SIG-M5 (cell line): ENCODE measurements around the gene USH2A.
"Not testable (repeated sequence)": the region's sequence is repeated elsewhere in the genome, so short reads cannot be mapped to it uniquely, and the experiment has no call there.

Source experiments
- DNase-seq: peaks from one replicate; lab custom pipeline; 2025; lab: John Stamatoyannopoulos, UW

USH2A gene

GRCh38 chr1:216045400-216045799 is 377.8 kb downstream of the USH2A start:
- no peak for DNase-seq

GRCh38 chr1:216044538-216044937 is 378.7 kb downstream of the USH2A start:
- no peak for DNase-seq

DNA sequence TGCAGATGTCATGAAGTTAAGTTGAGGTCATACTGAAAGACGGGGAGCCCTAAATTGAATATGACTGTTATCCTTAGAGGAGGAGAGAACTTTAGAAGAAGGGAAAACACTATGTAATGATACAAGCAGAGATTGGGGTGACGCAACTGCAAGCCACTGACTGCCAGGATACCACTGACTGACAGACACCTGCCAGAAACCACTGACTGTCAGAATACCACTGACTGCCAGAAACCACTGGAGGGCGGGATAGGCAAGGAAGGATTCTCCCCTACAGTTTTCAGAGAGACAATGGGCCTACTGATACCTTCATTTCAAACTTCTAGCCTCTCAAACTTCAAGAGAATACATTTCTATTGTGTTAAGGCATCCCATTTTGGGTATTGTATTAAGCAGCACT is 388.7 kb downstream of the USH2A start:
- no peak for DNase-seq

DNA sequence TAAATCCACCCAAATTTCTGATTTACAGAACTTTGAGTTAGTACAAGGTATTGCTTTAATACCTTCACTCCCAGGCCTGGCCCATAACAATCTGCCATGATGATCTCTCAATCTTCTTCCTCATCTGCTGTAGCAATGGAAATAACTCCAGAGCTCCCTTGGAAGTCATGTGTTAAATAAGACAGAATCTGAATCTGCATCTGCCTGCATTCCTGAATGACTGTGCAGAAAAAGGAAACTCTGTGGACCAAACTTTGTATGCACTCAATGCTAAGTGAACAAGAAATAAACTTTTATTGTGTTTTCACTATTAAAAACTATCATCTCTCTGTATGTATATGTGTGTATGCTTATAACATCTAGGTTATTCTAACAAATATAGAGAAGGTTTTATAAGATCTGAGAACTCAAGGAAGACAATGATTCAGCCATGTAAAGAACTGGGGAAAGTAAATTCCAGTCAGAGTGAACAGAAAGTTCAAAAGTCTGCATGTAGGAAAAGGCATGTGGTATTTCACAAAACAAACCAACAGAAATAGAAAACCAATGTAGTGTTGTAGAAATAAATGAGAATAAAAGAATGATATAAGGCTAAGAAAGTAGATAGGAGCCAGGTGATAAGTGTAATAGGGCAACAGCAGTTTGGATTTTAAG is 390.2 kb downstream of the USH2A start:
- DNase-seq: no peak

- no peak for DNase-seq
These were observed 391.0 kb downstream of the USH2A start for GRCh38 chr1:216032284-216032683.

DNA sequence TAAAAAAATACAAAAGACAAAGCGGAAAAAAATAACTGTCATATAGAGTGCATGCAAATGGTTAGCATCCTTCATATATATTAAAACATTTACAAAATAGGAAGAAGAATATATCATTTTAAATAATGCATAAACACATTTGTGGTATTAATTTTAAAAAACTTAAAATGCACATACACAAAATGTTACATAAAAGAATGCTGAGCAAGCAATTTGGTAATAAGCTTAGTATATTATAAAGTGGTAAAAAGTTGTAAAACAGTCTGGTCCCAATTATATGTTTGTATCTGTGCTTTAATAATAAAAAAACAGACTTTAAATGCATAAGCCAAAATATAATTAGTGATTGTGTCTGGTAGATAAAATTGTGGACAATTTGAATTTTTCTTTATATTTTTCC is 394.6 kb downstream of the USH2A start:
- no peak for DNase-seq

- DNase-seq: no peak
These were observed 398.7 kb downstream of the USH2A start for GRCh38 chr1:216024546-216024945.

DNA sequence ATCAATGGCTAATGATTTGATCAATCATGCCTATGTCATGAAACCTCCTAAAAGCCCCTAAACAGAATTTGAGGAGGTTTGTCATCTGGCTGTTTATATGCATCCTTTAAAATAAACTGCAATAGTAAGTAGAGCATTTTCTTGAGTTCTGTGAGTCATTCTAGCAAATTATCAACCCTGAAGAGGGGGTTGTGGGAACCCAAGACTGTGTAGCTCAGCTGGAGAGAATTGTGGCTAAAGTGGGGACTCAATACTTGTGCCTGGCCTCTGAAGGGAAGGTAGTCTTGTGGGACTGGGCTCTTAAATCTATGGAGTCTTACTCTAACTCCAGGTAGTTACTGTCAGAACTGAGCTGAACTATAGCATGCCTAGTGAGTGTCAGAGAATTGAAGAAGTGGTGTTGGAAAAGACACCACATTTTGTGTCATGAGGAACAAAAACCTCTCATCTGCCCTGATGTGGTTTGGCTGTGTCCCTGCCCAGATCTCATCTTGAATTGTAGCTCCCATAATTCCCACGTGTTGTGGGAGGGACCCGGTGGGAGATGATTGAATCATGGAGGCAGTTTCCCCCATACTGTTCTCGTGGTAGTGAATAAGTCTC is 402.4 kb downstream of the USH2A start:
- no peak for DNase-seq

GRCh38 chr1:216015116-216015515 is 408.1 kb downstream of the USH2A start:
- no peak for DNase-seq

DNA sequence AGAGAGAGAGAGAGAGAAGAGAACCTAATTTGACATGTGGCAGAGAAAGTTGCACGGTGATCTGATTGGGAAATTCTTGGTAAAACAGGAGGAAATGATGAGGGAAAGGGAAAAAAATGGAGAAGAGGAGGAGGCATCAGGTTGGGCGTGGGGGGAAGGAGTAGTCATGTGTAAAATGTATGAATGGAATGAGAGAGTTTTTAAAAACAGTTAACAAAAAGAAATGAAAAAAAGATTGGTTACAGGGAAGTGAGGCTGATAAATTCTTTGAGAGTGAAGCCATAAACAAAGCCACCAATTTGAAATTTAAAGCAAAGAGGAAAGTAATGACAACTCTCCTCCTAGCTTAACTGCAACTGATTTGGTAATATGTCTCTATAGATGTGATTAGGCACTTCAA is 409.2 kb downstream of the USH2A start:
- DNase-seq: no peak

- not testable (repeated sequence) for DNase-seq
These were observed 413.8 kb downstream of the USH2A start for GRCh38 chr1:216009456-216009855.

- DNase-seq: no peak
These were observed 417.3 kb downstream of the USH2A start for GRCh38 chr1:216005916-216006315.

DNA sequence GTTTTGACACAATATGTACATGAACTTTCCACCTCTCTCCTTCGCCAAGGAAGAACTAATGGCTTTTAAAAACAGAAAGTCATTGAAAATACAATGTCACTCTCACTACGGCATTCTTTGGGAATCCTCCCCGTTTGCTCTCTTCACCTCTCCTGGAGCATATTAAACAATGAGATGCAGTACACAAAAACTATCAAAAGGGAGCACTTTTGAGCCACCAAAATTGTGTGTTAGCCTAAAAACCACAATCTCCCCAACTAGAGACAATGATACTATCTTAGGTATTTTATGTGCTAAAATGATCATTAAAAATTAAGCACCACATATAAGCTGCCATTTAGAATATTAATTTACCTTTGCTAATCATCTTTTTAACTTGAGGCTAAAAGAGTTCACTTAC is 430.6 kb downstream of the USH2A start:
- no peak for DNase-seq

- DNase-seq: no peak
These were observed 436.0 kb downstream of the USH2A start for GRCh38 chr1:215987092-215987875.

DNA sequence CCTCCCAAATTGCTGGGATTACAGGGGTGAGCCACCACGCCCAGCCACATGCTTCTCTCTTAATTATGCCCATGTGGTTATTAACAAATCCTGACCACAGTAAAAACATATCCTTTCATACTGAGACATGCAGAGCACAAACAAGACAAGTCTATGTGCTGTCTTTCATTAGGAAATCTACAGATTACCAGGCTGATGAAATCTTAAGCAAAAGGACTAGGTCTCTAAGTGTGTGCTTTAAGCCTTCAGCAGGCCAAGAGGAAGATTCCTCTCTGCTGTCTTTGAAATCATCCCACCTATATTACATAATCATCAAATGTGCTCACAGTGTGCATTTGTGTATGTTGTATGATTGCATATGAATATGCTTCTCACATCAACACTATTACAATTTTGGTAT is 436.8 kb downstream of the USH2A start:
- no peak for DNase-seq

DNA sequence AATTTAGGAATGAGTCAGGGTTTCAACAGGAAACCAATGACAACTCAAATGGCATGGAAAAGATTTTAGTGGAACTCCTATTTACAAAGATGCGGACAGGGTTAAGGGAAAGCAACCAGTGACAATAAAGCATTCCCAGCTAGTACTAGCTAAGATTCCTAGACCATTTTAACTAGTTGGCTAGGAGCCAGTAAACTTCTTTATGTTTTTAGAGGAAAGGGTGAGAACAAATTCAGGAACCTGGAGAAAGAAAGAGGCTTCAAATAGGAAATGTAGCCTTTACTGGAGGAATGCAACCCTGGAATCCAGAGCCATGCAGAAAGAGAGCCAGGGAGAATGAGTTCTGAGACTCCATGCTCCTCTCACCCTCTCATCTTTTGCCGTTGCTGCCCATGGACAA is 439.6 kb downstream of the USH2A start:
- no peak for DNase-seq

- DNase-seq: no peak
These were observed 451.3 kb downstream of the USH2A start for GRCh38 chr1:215971793-215972441.

DNA sequence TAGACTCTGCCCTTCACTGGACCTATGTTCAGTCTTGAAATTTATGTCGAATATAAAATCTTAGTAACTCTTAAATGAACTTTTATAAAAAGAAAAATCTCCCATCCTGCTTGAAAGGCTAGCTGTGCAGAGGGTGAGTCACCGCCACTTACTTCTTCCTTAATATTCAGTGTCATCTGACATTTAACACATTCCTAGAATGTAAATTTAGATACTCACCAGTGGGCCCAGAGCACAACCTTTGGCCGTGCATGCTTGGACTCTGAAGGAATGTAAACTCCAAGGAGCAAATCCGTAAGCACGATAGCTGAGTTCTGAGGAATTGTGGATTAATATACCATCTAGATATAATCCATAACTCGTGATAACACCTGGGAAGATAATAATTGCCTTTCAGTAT is 452.8 kb downstream of the USH2A start:
- DNase-seq: no peak

DNA sequence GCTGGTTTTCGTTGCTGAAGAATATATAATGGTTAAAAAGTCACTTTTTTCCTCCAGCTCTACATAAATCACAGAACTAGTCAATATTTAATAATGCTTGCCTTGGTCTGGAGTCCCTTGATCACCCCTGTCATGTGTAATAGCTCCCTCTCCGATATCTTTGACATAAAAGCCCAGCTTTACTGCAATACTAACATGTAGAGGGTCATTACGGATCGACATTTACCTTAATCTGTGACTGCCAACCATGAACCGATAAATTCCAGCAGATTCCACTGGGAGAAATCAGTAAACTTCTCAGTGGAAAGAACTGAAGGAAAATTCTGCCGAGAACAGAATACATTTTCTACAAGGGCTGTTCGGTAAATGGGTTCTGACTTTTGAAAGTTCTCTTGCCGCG is 459.6 kb downstream of the USH2A start:
- no peak for DNase-seq

DNA sequence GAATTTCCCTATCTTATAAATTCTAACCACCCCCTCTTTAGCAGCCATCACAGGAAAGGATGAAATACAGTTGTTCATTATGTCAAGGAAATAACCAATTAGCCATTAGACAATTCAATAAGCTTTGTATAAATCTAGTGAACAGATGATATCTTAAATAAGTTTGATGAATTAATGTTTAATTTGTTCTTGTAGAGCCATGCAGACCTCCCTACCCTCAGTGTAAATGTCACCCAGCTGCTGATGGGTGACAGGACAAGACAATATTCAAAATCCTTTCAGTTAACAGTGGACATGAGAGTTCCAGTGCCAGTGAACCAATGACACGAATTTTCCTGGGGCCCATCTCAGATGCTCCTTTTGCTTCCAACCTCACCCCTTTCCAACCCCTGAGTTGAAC is 460.2 kb downstream of the USH2A start:
- no peak for DNase-seq

GRCh38 chr1:215958841-215959240 is 464.4 kb downstream of the USH2A start:
- no peak for DNase-seq

DNA sequence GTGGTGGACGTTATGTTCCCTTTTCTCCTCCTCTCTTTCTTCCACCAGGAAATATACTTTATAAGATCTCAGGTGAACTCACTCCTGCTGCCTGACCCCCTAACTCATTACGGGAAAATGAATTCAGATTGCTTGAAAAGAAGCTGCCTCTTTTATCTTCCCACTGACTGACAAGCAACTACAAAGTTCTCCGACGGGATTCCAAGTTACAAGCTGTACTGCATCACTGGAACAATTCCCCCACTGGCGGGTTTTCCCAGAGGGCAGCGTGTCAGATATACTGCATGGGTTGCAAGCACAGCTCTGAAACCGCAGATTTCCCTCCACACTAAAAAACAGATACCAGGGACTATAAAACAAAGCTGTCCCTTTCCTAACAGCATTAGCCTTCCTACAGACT is 465.6 kb downstream of the USH2A start:
- no peak for DNase-seq

- DNase-seq: no peak
These were observed 490.7 kb downstream of the USH2A start for GRCh38 chr1:215932558-215932957.
